HEK293 (cell line): ENCODE measurements around the gene VOPP1.

Experiments
- CTCF ChIA-PET: fragments of 350-600 bp; formaldehyde crosslinking; extraction: SDS; loops from one replicate; lab custom pipeline; 2021; ENCODE audit warnings: antibody characterized with exemption; lab: Yijun Ruan, JAX
- POLR2A ChIA-PET: fragments of 300-600 bp; formaldehyde crosslinking; extraction: SDS; loops from one replicate; lab custom pipeline; 2020; ENCODE audit warnings: antibody characterized with exemption, inconsistent platforms; lab: Yijun Ruan, JAX
- H3K27ac ChIP-seq: fragments of 200-500 bp; sonication (Bioruptor generic); 2 replicates; pipeline ENCODE4 v1.5.1; 2014; ENCODE audit warnings: low read depth, low read length, control low read depth, inconsistent platforms; ENCODE audit errors: extremely low read depth
- H3K36me3 ChIP-seq, 2 experiments: fragments of 200-500 bp in 1 of 2; sonication (Bioruptor generic) in 1 of 2; 1 replicate in 1 of 2; 2 replicates in 1 of 2; pipeline ENCODE4 v1.5.1; 2014 to 2017; ENCODE audit warnings: inconsistent platforms in 2 of 2, low read length in 2 of 2; ENCODE audit not compliant: control insufficient read depth in 2 of 2, insufficient read depth in 1 of 2
- H3K4me1 ChIP-seq: fragments of 200-500 bp; sonication (Bioruptor generic); 2 replicates; pipeline ENCODE4 v1.5.1; 2014; ENCODE audit warnings: mild to moderate bottlenecking, low read length, inconsistent platforms; ENCODE audit not compliant: control insufficient read depth, insufficient read depth
- H3K4me3 ChIP-seq: 2 replicates; pipeline ENCODE4 v1.5.1; 2011; ENCODE audit warnings: low read depth, mild to moderate bottlenecking, control low read depth, low read length, moderate library complexity
- H3K9me3 ChIP-seq: fragments of 200-500 bp; sonication (Bioruptor generic); 2 replicates; pipeline ENCODE4 v1.5.1; 2014; ENCODE audit warnings: low read depth, low read length, inconsistent platforms; ENCODE audit not compliant: control insufficient read depth, insufficient read depth
- ELK4 ChIP-seq: IDR thresholded peaks from 2 replicates; pipeline ENCODE4 v1.6.1; 2011; ENCODE audit warnings: mild to moderate bottlenecking, low read depth, low read length, borderline replicate concordance
- KLF16 ChIP-seq: fragments of 450-650 bp; formaldehyde crosslinking; IDR thresholded peaks from 2 replicates; pipeline ENCODE4 v1.5.1; 2017; ENCODE audit warnings: missing biosample characterization, missing genetic modification characterization
- KLF17 ChIP-seq: fragments of 450-650 bp; formaldehyde crosslinking; IDR thresholded peaks from 2 replicates; pipeline ENCODE4 v1.5.1; 2016; ENCODE audit warnings: missing biosample characterization, missing genetic modification characterization
- PRDM10 ChIP-seq: fragments of 450-650 bp; formaldehyde crosslinking; IDR thresholded peaks from 2 replicates; pipeline ENCODE4 v1.5.1; 2016; ENCODE audit warnings: missing biosample characterization, missing genetic modification characterization
- PRDM2 ChIP-seq: fragments of 450-650 bp; formaldehyde crosslinking; IDR thresholded peaks from 2 replicates; pipeline ENCODE4 v1.5.1; 2016; ENCODE audit warnings: missing biosample characterization, missing genetic modification characterization, borderline replicate concordance
- ZBTB20 ChIP-seq: fragments of 450-650 bp; formaldehyde crosslinking; IDR thresholded peaks from 2 replicates; pipeline ENCODE4 v1.5.1; 2016; ENCODE audit warnings: missing biosample characterization, missing genetic modification characterization
- ZBTB44 ChIP-seq: fragments of 450-650 bp; IDR thresholded peaks from 2 replicates; pipeline ENCODE4 v1.5.1; 2018; ENCODE audit warnings: missing biosample characterization, mild to moderate bottlenecking, missing genetic modification characterization
- ZNF214 ChIP-seq: fragments of 450-650 bp; formaldehyde crosslinking; IDR thresholded peaks from 2 replicates; pipeline ENCODE4 v1.5.1; 2017; ENCODE audit warnings: missing biosample characterization, mild to moderate bottlenecking, missing genetic modification characterization, borderline replicate concordance
- ZNF324 ChIP-seq: fragments of 450-650 bp; formaldehyde crosslinking; IDR thresholded peaks from 2 replicates; pipeline ENCODE4 v1.5.1; 2016; ENCODE audit warnings: missing biosample characterization, missing genetic modification characterization
- ZNF354C ChIP-seq: fragments of 450-650 bp; formaldehyde crosslinking; IDR thresholded peaks from 2 replicates; pipeline ENCODE4 v1.5.1; 2016; ENCODE audit warnings: missing biosample characterization, missing genetic modification characterization, low read depth, borderline replicate concordance
- ZNF423 ChIP-seq: fragments of 450-650 bp; formaldehyde crosslinking; IDR thresholded peaks from 2 replicates; pipeline ENCODE4 v1.5.1; 2016; ENCODE audit warnings: missing biosample characterization, missing genetic modification characterization
- ZNF48 ChIP-seq: fragments of 450-650 bp; formaldehyde crosslinking; IDR thresholded peaks from 2 replicates; pipeline ENCODE4 v1.5.1; 2016; ENCODE audit warnings: missing biosample characterization, missing genetic modification characterization
- ZNF510 ChIP-seq: fragments of 450-650 bp; formaldehyde crosslinking; IDR thresholded peaks from 2 replicates; pipeline ENCODE4 v1.5.1; 2018; ENCODE audit warnings: mild to moderate bottlenecking, missing genetic modification characterization, missing biosample characterization; ENCODE audit not compliant: insufficient replicate concordance
- ZNF610 ChIP-seq: fragments of 450-650 bp; formaldehyde crosslinking; IDR thresholded peaks from 2 replicates; pipeline ENCODE4 v1.5.1; 2016; ENCODE audit warnings: missing biosample characterization, missing genetic modification characterization, borderline replicate concordance
- ZNF624 ChIP-seq: fragments of 450-650 bp; formaldehyde crosslinking; IDR thresholded peaks from 2 replicates; pipeline ENCODE4 v1.5.1; 2017; ENCODE audit warnings: missing biosample characterization, missing genetic modification characterization
- ZNF670 ChIP-seq: fragments of 450-650 bp; formaldehyde crosslinking; IDR thresholded peaks from 2 replicates; pipeline ENCODE4 v1.5.1; 2016; ENCODE audit warnings: missing biosample characterization, missing genetic modification characterization, low read depth
- ZNF76 ChIP-seq: fragments of 450-650 bp; formaldehyde crosslinking; IDR thresholded peaks from 2 replicates; pipeline ENCODE4; 2016; ENCODE audit warnings: low read depth, missing biosample characterization, missing genetic modification characterization, borderline replicate concordance

Gene VOPP1

GRCh38 chr7:55431898-55432297 is 140.4 kb downstream of the VOPP1 start:
- Histone ChIP-seq H3K4me1 (no peaks in the 10 kb centered on the region), H3K9me3 (no peaks in the 10 kb centered on the region)
- CTCF ChIA-PET: interaction anchor here (0.9 to 1.2 kb wide), 2 partner anchors 133 to 152 kb away, joined by 3 read pairs; no protein-coding TSS in a partner anchor
- TF ChIP-seq ZNF354C (tag by site-specific recombination): no peak
- TF ChIP-seq ZBTB44 (tag by site-specific recombination): no peak
- no peak for TF ChIP-seq ZNF48 (tag by site-specific recombination)
- no peak for TF ChIP-seq ZNF510
- TF ChIP-seq PRDM10: no peak
- no peak for TF ChIP-seq PRDM2 (tag by site-specific recombination)
- no peak for TF ChIP-seq ZNF324 (tag by site-specific recombination)
- TF ChIP-seq KLF16 (tag by site-specific recombination): no peak
- TF ChIP-seq ZNF610 (tag by site-specific recombination): no peak
- no peak for TF ChIP-seq KLF17 (tag by site-specific recombination)
- TF ChIP-seq, all 188 proteins: peak for 0
- H3K4me3 ChIP-seq: no peak overlapping the region
- H3K36me3 ChIP-seq: no peaks in the 10 kb centered on the region
- H3K27ac ChIP-seq: no peak overlapping the region
- POLR2A ChIA-PET: no interaction called here

- H3K4me3 ChIP-seq: no peak overlapping the region
- H3K36me3 ChIP-seq: peaks cover 0 to 10% of the 10 kb centered on the region in 2 experiments; a peak in 1 of 3 replicates
- POLR2A ChIA-PET: no interaction called here
- no peak overlapping the region for H3K27ac ChIP-seq
- TF ChIP-seq ZNF76 (tag by site-specific recombination) (no peak), ZNF624 (tag by site-specific recombination) (no peak), ZNF214 (tag by site-specific recombination) (no peak), ZNF670 (tag by site-specific recombination) (no peak), ELK4 (no peak), ZBTB20 (no peak), KLF16 (tag by site-specific recombination) (no peak), ZNF423 (tag by site-specific recombination) (no peak)
- H3K9me3 ChIP-seq: no peaks in the 10 kb centered on the region
- no peaks in the 10 kb centered on the region for H3K4me1 ChIP-seq
- CTCF ChIA-PET: interaction anchor here (0.9 kb wide), 1 partner anchor 15 kb away, joined by 3 read pairs; no protein-coding TSS in a partner anchor
Observed at GRCh38 chr7:55429835-55430499, 142.3 kb downstream of the VOPP1 start.
